ENCODE measurements around the gene AKIRIN1.

GRCh38 chr1:39017266-39017665, 26.2 kb downstream of the AKIRIN1 start:
- TF ChIP-seq, protein P1, sequence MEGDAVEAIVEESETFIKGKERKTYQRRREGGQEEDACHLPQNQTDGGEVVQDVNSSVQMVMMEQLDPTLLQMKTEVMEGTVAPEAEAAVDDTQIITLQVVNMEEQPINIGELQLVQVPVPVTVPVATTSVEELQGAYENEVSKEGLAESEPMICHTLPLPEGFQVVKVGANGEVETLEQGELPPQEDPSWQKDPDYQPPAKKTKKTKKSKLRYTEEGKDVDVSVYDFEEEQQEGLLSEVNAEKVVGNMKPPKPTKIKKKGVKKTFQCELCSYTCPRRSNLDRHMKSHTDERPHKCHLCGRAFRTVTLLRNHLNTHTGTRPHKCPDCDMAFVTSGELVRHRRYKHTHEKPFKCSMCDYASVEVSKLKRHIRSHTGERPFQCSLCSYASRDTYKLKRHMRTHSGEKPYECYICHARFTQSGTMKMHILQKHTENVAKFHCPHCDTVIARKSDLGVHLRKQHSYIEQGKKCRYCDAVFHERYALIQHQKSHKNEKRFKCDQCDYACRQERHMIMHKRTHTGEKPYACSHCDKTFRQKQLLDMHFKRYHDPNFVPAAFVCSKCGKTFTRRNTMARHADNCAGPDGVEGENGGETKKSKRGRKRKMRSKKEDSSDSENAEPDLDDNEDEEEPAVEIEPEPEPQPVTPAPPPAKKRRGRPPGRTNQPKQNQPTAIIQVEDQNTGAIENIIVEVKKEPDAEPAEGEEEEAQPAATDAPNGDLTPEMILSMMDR (IDR thresholded peaks at IDR 0.05; ENCODE audit: low read depth, low read length, poor library complexity, severe bottlenecking) = no peak
- TF ChIP-seq EZH2phosphoT487 (IDR thresholded peaks at IDR 0.05; ENCODE audit: borderline replicate concordance, low read length) = no peak

Measured in DOHH2 (cell line).